Loucy (cell line): Measurements from ENCODE around the gene VWC2L.

Experiments
- EZH2phosphoT487 ChIP-seq: fragments of 200-600 bp; IDR thresholded peaks from 2 replicates; pipeline ENCODE4 v1.6.1; 2018; ENCODE audit warnings: antibody characterized with exemption, mild to moderate bottlenecking, moderate library complexity, borderline replicate concordance
- TF ChIP-seq, protein P1 (sequence below): fragments of 200-600 bp; sonication (generic); conservative IDR thresholded peaks from 2 replicates; pipeline ENCODE4 v1.5.1; 2014; ENCODE audit warnings: mild to moderate bottlenecking, antibody characterized with exemption, low read length

DNA sequence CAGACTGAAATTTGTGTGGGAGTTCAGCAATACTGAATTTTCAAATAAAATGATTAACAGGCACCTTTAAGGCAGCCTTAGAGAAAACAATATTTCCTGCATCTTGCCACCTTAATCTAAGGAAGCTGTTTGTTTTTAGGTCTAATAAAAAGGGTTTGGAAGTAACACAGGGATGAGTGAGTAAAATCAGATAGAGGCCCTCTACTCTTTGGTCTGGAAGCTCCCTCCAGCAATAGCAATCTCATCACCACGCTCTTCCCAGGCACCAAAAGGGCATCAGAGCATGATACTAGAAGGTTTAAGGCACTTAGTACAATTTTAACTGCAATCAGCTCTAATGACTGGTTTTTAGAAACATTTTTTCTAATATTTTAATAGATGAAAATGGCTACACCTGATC is 155.6 kb downstream of the VWC2L start:
- TF ChIP-seq, protein P1, sequence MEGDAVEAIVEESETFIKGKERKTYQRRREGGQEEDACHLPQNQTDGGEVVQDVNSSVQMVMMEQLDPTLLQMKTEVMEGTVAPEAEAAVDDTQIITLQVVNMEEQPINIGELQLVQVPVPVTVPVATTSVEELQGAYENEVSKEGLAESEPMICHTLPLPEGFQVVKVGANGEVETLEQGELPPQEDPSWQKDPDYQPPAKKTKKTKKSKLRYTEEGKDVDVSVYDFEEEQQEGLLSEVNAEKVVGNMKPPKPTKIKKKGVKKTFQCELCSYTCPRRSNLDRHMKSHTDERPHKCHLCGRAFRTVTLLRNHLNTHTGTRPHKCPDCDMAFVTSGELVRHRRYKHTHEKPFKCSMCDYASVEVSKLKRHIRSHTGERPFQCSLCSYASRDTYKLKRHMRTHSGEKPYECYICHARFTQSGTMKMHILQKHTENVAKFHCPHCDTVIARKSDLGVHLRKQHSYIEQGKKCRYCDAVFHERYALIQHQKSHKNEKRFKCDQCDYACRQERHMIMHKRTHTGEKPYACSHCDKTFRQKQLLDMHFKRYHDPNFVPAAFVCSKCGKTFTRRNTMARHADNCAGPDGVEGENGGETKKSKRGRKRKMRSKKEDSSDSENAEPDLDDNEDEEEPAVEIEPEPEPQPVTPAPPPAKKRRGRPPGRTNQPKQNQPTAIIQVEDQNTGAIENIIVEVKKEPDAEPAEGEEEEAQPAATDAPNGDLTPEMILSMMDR, result no peak
- TF ChIP-seq EZH2phosphoT487, result no peak
